G401.6 (cell line): ENCODE results near the gene TRIM5.

Experiments
- FAIRE-seq: peaks from 2 replicates; lab custom pipeline; 2012; peaks lifted over from hg19 to GRCh38; lab: Jason Lieb, UNC

TRIM5 gene

DNA sequence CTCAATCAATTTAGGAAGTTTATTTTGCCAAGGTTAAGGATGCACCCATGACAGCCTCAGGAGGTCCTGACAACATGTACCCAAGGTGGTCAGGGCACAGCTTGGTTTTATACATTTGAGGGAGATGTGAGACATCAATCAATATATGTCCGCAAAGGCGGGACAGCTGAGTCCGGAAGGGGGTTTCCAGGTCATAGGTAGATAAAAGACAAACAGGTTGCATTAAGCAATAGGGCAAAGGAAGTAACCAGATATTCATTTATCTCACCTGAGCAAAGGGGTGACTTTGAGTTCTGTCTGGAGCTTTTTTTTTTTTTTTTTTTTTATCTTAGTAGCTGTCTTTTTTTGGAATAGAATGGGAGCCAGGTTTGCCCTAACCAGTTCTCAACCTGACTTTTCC lies 62.1 kb downstream of the TRIM5 start:
- FAIRE-seq = no peak

DNA sequence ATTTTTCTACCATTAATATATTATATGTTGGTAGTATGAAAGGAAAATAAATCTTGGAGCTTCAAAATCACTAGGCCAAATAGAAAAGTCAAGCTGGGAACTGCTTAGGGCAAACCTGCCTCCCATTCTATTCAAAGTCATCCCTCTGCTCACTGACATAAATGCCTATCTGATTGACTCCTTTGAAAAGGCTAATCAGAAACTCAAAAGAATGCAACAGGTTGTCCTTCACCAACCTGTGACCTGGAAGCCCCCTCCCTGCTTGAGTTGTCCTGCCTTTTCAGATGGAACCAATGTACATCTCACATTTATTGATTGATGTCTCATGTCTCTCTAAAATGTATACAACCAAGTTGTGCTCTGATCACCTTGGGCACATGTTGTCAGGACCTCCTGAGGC lies 63.3 kb downstream of the TRIM5 start:
- FAIRE-seq = no peak

DNA sequence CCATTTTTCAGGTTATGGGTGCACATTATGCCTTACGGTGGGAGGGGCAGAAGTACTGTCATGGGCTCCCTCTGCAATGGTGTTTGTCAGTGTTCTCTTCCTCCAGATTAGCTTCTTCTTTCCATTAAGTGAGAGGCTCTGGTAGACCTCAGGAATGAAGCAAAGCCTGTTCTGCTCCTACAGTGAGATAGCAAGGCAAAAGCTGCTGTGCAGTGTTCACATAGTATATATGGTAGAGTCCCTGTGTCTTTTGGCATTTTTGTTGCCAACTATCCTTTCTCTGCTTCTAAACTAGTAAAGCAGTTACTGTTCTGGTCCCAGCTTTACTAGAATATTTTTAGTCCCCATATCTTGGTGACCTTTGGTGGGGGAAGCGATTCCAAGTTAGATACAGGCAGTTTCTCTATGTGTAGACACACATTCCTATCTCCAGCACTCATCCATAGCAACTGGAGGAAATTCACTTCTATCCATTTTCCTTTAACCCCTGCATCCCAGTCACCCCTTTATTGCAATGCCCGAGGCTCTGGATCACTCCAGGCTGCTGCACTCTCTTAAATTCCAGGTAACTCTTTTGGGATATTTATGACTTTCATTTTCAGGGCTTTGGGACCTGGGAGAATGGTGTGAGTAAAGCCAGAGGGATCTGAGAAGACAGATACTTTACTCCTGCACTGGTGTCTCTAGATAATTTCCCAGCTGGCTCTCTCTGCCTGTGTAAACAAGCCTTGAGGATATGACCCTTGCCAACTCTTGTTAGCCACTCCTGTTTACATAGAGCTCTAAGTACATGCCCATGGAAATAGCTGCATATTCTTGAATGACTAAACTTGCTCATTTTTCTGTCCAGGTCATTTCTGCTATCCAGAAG lies 64.0 kb downstream of the TRIM5 start:
- no peak for FAIRE-seq

DNA sequence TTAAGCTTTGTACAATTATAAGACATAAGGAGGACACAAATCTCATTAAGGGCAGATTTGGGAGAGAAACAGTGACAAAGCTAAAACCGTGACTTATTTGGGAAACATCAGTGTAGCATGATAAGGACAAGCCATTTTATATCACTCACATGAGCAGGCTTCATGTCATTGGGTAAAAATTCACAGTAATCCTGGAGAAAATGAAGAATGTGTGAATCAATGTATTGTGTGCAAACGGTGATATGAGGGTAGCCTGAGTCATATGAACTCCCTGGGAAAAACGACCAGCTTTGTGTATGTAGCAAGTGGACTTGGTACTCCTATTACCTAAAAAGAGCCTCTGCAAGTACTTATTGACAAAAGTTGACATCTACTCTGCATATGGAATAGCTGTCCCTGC lies 66.1 kb downstream of the TRIM5 start:
- no peak for FAIRE-seq
